DOHH2 (cell line): Measurements from ENCODE around the gene TEX2.

Experiments used
- H3F3A ChIP-seq: fragments of 200-600 bp; sonication (generic), shearing (Covaris generic); 2 replicates; pipeline ENCODE4 v1.6.0; 2016; ENCODE audit warnings: antibody characterized with exemption, mild to moderate bottlenecking; ENCODE audit not compliant: control insufficient read depth, insufficient read depth
- H3K27ac ChIP-seq: fragments of 200-600 bp; sonication (generic); 2 replicates; pipeline ENCODE4 v1.5.1; 2014; ENCODE audit warnings: low read depth, mild to moderate bottlenecking, low read length, moderate library complexity
- H3K27me3 ChIP-seq: fragments of 200-600 bp; sonication (generic); 2 replicates; pipeline ENCODE4 v1.6.1; 2014; ENCODE audit warnings: mild to moderate bottlenecking, low read length, mixed read lengths; ENCODE audit not compliant: control insufficient read depth
- H3K36me3 ChIP-seq: fragments of 200-600 bp; sonication (generic); 2 replicates; pipeline ENCODE4 v1.6.1; 2014; ENCODE audit warnings: mild to moderate bottlenecking, low read length, moderate library complexity, mixed read lengths; ENCODE audit not compliant: control insufficient read depth
- H3K4me1 ChIP-seq: fragments of 200-600 bp; sonication (generic); 2 replicates; pipeline ENCODE4 v1.6.1; 2014; ENCODE audit warnings: mild to moderate bottlenecking, low read length, mixed read lengths; ENCODE audit not compliant: control insufficient read depth
- H3K4me2 ChIP-seq: fragments of 200-600 bp; sonication (generic); 2 replicates; pipeline ENCODE4 v1.6.0; 2014; ENCODE audit warnings: mild to moderate bottlenecking, low read length, moderate library complexity
- H3K4me3 ChIP-seq: fragments of 200-600 bp; sonication (generic); 2 replicates; pipeline ENCODE4 v1.5.1; 2014; ENCODE audit warnings: mild to moderate bottlenecking, low read length, mixed read lengths
- H3K79me2 ChIP-seq: fragments of 200-600 bp; sonication (generic); 2 replicates; pipeline ENCODE4 v1.6.1; 2014; ENCODE audit warnings: mild to moderate bottlenecking, low read length, mixed read lengths; ENCODE audit not compliant: control insufficient read depth
- H3K9me2 ChIP-seq: fragments of 200-600 bp; sonication (generic); replicated peaks from 2 replicates; pipeline ENCODE4 v1.6.1; 2014; ENCODE audit warnings: mild to moderate bottlenecking, low read length, mixed read lengths; ENCODE audit not compliant: control insufficient read depth
- H3K9me3 ChIP-seq: fragments of 200-600 bp; sonication (generic); 2 replicates; pipeline ENCODE4 v1.6.1; 2014; ENCODE audit warnings: antibody characterized with exemption, low read length, mixed read lengths; ENCODE audit not compliant: control insufficient read depth, insufficient read depth
- H4K20me1 ChIP-seq: fragments of 200-600 bp; sonication (generic); 2 replicates; pipeline ENCODE4 v1.6.0; 2014; ENCODE audit warnings: low read depth, mild to moderate bottlenecking, antibody characterized with exemption, low read length, moderate library complexity; ENCODE audit not compliant: control insufficient read depth, insufficient read depth
- CTCF ChIP-seq: fragments of 200-600 bp; sonication (generic); IDR thresholded peaks from one replicate; pipeline ENCODE4 v1.5.1; 2014; ENCODE audit warnings: antibody characterized with exemption, mild to moderate bottlenecking, low read depth, low read length; ENCODE audit not compliant: poor library complexity, severe bottlenecking
- EZH2phosphoT487 ChIP-seq: fragments of 200-600 bp; sonication (generic); IDR thresholded peaks from 2 replicates; pipeline ENCODE4 v1.6.1; 2017; ENCODE audit warnings: borderline replicate concordance, mild to moderate bottlenecking, antibody characterized with exemption, low read length, moderate library complexity, mixed read lengths

The TEX2 gene

GRCh38 chr17:64178011-64178825, 84.8 kb downstream of the TEX2 start:
- Histone ChIP-seq H3K9me3 (no peaks in the 10 kb centered on the region), H3K79me2 (no peaks in the 10 kb centered on the region), H3K27ac (no peak overlapping the region), H3K4me3 (no peak overlapping the region), H3K27me3 (no peaks in the 10 kb centered on the region), H3F3A (no peaks in the 10 kb centered on the region), H3K36me3 (no peaks in the 10 kb centered on the region), H3K9me2 (no peaks in the 10 kb centered on the region), H4K20me1 (no peaks in the 10 kb centered on the region), H3K4me1 (no peaks in the 10 kb centered on the region), H3K4me2 (no peak overlapping the region)
- TF ChIP-seq CTCF, result no peak
- TF ChIP-seq EZH2phosphoT487, result no peak

- Histone ChIP-seq H4K20me1 (no peaks in the 10 kb centered on the region), H3K9me3 (no peaks in the 10 kb centered on the region), H3K27me3 (no peaks in the 10 kb centered on the region), H3K4me3 (no peak overlapping the region), H3K36me3 (no peaks in the 10 kb centered on the region), H3F3A (no peaks in the 10 kb centered on the region), H3K27ac (no peak overlapping the region), H3K9me2 (no peaks in the 10 kb centered on the region), H3K79me2 (no peaks in the 10 kb centered on the region), H3K4me2 (no peak overlapping the region), H3K4me1 (no peaks in the 10 kb centered on the region)
- no peak for TF ChIP-seq EZH2phosphoT487
- TF ChIP-seq CTCF, result no peak
Observed at GRCh38 chr17:64177311-64178010, 85.6 kb downstream of the TEX2 start.

GRCh38 chr17:64176556-64176955, 86.5 kb downstream of the TEX2 start:
- Histone ChIP-seq H3K27ac (no peak overlapping the region), H3K27me3 (no peaks in the 10 kb centered on the region), H3K4me3 (no peak overlapping the region), H3K4me1 (no peaks in the 10 kb centered on the region), H4K20me1 (no peaks in the 10 kb centered on the region), H3K36me3 (no peaks in the 10 kb centered on the region), H3K79me2 (no peaks in the 10 kb centered on the region), H3F3A (no peaks in the 10 kb centered on the region), H3K9me2 (no peaks in the 10 kb centered on the region), H3K9me3 (no peaks in the 10 kb centered on the region), H3K4me2 (no peak overlapping the region)
- TF ChIP-seq EZH2phosphoT487 (no peak), CTCF (no peak)
